GM19240 (cell line): ENCODE data around the gene PPIL6.

Experiments used
- DNase-seq: peaks from one replicate; pipeline ENCODE4 v3.0.0; 2011; ENCODE audit warnings: low spot score; ENCODE audit not compliant: insufficient read length

Gene PPIL6

DNA sequence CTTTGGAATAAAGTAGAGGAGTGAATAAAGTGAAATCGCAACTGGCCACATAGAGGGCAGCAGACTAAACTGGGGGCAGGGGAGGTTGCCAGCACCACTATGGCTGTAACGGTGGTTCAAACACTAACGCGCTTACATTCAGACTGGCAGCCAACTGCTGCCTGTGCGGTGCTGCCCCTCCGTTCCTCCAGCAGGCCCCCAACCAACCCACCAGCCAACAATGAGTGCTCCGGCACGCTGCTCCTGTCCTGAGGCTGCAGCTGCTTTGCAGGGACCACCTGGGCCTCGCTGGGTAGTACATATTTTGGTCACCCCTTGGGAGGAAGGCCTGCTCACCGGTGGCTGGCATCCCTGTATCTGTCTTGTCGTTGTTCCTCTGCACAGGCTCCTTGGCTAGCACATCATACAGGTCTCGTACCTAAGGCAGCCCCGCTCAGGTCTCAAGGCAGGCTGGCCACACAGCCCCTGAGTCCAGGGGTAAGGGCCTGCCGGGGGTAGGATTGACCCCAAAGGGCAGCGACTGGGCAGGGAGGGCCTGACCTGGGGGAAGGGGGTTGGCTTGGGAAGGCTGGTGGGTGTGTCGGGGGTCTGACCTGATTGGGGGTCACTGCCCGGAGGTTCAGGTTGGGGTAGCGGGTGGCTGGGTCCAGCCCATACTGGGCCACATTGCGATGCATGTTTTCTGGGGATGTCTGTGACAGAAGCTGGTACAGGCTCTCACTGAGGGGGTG lies 8.8 kb upstream of the PPIL6 start:
- no peak for DNase-seq

DNA sequence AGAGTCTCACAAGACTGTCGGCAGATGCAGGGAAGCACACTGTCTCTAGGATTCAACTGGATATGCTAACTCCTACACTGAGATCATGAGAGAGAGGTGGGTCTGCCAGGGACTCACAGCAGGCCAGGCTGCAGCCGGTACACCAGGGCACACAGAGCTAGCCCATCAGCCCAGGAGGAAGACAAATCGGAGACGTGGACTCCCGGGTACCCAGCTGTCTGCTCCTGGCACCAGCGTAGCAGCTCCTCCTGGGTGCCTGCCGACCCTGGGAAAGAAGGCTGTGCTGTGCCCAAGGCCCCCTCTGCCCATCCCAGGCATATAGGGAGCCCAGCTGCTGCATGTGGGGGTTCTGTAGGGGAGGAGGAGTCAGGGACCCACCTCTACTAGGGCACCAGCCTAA lies 8.2 kb upstream of the PPIL6 start:
- DNase-seq: no peak

DNA sequence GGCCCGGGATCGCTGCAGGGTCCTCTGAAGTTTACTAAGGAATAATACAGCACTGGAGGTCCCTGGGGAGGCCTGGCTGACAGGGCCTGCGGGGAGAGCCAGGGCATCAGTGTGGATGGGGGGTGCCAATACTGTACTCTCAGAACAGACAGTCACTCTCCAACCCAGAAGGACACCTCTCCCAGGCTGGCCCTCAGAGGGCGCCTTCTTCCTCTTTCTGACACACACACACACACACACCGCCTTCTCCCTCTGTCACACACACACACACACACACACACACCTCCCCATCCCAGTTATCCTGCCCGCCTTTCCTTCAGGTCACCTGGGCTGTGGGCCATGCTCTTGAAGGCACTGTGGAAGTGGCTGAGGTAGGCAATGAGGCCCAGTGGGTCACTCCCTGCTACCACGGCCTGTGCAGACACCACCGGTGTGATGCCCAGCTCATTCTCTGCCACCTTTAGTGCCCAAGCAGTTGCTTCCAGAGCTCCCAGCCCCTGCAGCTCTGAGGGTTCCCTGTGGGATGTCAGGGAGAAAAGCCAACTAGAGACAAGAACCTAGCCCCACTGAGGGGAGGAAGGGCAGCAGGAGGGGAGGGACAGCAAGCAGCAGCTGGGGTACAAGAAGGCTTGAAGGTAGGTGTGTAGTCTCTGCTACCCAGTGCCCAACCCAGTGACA lies 7.6 kb upstream of the PPIL6 start:
- no peak for DNase-seq

DNA sequence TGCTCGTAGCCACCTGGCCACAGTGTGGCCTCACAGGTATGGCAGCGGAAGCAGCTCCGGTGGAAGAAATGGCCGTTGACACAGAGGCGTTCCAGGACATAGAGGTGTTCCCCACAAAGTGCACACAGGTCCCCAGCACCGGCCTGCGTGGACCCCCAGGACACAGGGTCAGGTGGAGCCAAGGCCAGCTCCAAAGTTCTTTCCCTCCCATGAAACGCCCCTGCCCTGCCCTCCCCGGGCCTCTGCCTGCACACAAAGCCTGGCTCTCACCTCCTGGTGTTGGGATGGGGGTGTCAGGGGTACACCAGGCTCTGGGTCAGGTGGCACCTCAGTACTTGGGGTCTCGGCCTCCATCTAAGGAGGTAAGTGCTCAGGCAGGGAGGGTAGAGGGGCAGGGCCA lies 6.7 kb upstream of the PPIL6 start:
- no peak for DNase-seq

DNA sequence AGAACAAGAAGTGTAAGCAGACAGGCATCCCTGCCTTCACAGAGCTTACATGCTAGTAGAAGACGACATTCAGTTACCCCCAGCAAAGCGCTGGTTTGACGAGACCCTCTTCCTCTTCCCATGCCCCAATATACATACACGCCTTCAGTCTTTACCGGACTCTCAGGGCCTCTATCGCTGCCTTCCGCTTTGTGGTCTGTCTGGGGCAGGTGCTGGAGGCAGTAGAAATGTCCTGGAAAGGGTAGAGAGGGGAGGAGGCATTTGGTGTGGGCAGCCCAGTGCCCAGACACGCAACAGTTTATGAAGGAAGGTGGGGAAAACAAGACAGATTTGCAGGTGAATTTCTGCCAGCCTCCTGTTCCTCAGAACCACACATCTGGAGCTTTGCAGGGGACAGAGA lies 6.1 kb upstream of the PPIL6 start:
- no peak for DNase-seq

DNA sequence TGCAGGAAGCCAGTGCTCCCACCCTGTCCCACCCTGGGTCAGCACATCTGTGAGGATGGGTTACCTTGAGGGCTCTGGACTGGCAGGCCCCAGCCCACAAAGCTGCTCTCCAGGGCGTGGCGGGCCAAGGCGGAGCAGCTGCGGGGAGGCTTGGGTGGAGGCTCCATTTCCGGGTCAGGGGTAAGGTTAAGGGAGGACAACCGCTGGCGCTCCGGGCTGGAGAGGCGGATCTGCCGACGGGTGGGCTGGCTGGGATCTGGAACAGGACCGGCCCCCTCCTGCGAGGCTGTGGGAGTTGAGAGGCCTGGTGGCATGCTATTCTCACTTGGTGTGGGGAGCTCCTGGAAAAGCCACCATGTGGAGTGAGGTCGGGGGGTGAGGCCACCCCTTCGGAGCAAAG lies 5.6 kb upstream of the PPIL6 start:
- DNase-seq: no peak

DNA sequence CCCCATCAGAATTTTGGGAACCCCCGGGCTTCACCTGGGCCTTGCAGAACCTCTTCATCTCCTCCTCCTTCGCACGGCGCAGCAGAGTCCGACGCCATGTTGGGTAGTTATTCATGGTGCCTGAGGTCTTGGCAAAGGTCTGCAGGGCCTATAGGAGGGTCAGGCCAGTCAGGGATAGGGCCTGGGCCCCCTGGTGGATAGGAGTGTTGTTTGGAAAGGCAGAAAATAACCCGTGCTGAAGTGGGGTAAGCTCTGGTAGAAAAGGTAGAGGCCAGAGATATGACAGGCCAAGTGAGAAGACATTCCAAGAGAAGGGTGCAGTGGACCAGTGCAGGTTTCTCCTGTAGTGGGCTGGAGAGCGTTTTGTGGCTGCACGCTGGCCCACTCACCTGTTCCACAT lies 5.0 kb upstream of the PPIL6 start:
- DNase-seq: no peak

DNA sequence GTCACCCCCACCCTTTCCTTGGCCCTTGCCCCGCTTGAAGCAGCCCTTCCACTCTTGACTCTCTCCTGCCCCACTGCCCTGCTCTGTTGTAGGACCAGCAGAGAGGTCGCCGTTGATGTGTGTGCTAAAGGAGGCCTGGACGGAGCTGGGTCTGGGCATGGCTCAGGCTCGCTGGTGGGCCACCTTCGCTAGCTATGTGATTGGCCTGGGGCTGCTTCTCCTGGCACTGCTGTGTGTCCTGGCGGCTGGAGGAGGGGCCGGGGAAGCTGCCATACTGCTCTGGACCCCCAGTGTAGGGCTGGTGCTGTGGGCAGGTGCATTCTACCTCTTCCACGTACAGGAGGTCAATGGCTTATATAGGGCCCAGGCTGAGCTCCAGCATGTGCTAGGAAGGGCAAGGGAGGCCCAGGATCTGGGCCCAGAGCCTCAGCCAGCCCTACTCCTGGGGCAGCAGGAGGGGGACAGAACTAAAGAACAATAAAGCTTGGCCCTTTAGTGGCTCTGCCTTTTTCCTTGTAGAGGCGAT lies 3.1 kb upstream of the PPIL6 start:
- no peak for DNase-seq

DNA sequence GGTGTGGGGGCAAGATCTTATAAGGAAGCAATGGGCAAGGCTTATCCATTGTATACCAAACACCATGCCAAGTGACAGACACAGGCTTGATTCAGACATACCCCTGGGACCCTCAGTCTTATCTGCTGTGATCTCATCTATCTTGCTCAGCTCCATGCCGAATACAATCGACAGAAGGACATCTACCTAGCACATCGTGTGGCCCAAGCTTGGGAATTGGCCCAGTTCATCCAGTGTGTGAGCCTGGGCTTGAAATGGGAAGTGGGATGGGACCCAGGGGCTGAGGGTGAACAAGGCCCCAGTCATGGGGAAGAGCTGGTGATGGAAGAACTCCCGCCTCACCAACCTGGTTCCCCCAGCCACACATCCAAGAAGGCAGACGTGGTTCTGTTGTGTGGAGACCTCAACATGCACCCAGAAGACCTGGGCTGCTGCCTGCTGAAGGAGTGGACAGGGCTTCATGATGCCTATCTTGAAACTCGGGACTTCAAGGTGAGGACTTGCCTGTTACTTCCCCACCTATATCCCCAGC lies 2.0 kb upstream of the PPIL6 start:
- DNase-seq: no peak

DNA sequence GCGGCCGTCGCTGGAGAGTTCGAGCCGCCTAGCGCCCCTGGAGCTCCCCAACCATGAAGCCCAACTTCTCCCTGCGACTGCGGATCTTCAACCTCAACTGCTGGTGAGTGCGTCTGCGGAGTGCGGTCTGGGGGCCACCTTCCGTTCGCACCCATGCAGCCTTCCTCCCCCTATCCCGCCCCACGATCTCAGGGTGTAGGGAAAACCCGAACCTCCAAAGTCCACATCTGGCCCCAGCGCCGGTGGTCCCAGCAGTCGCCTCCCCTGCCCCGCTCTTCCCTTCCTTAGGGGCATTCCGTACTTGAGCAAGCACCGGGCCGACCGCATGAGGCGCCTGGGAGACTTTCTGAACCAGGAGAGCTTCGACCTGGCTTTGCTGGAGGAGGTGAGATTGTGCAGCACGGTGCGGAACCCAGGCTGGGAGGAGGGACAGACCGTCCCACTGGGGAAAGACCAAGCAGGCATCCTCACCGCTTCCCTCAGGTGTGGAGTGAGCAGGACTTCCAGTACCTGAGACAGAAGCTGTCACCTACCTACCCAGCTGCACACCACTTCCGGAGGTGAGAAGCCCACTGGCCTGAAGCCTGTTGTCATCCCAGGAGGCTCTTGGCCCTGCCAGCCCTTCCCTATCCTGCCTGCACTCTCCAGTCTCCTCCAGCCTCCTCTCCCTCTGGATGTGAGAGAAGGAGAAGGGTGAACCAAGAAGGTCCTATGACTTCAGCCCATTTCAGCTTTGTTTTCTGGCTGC lies 815 bp upstream of the PPIL6 start:
- DNase-seq: peak; percentile 32

DNA sequence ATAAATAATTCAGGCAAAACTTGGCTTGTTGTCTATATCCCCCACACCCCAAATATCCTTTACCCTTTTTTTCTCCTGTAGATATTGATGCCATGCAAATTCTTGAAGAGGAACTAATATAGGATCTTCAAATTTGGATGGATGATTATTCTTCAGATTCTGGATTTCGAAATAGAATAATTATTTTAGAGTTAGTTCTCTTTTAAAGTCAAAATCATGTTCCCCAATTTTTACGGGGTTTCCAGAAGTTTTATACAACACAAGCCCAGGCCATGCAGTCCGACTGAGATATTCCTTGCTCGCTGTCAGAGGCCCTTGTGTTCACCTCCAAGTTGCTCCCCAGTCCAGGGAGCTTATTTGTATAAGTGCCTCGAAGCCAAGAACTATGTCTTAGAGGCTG lies 4.4 kb downstream of the PPIL6 start:
- DNase-seq: no peak

DNA sequence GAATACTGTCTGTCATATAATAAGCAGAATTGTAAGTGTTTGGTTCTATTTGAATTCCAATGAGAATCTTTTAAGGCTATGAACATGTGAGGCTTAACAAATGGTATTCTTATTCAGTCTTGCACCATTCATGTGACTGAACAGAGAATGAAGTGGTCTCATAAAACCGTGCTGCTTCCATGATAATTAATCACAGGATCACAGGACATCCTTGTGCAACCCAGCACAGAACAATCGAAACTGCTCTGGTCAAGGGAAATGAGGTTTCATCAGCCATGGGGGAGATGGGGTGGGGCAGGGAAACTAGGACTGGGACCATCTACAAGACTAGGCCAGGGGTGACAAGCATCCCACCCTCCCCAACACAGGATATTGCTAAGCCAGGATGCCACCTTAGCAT lies 6.0 kb downstream of the PPIL6 start:
- no peak for DNase-seq

DNA sequence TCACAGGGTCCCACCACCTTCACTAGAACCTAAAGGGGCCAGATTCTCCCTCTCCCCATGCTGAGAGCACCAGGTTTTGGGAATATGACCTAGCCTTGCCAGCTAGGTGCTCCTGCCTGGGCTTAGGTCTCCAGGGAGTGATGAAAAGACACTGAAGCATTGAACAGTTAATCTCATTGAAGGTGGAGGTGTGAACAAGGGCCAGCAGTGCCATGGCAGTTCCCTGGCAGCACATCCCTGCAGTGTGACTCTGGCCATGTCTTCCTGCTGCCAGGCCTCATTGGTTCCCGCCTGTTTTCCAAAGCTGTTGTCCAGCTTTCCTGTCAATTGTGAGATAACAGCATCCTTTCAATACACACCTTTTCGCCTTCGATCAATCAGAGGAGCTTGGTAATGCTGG lies 10.9 kb downstream of the PPIL6 start:
- no peak for DNase-seq

DNA sequence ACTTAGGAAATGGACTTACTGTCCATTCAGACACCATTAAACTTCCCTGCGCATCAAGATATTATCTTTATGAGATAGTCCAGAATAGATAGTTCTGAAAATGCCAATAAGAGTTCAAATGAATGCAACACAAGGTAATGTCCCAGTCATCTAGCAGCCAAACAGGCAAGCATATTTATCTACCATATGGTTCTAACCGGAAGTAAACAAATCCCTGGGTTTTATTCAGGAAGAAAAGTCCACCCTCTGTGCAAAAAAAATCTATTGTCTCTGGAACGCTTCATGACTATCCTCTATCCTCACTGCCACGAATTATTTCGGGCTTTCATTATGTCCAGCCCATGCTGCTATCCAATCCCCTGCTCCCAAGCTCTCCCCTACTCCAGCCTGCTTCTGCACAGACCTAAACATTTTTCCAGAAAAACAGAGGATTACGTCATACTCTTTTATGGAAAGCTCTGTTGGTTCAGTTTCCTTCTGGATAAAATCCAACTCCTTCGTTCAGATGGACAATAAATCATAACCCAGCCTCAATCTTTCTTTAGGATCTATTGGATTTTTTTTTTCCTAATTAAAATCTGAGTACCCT lies 11.4 kb downstream of the PPIL6 start:
- no peak for DNase-seq

DNA sequence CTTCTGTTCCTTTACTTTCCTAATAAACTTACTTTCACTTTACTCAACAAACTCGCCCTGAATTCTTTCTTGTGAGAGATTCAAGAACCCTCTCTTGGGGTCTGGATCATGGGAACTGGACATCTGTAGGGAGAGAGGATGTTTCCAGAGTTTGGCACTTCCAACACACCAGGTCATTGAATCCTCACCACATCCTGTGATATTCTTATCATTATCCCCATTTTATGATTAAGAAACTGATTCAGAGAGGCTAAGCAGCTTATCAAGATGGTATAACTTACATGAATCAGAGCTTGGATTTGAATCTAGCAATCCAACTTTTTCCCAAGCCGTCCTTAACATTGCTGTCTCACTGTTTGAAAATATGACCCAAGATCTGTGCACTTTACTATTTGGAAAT lies 15.5 kb downstream of the PPIL6 start:
- DNase-seq: no peak

DNA sequence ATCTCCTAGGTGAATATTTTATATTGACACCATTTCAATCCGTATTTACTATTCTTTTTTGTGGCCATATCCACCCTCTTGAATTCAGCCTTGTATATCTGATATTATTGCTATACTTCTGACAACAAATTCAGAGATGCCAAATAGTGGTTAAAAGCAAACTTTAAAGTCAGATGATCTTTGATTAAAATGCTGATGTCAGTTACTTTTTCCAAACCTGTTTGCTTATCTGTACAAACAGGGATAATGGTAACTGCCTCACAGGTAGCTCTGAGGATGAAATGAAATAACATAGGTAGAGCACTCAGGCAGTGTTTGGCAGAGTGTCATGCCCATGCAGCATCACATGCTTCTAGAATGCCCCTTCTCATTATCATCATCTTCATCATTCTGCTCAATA lies 19.2 kb downstream of the PPIL6 start:
- DNase-seq: no peak

DNA sequence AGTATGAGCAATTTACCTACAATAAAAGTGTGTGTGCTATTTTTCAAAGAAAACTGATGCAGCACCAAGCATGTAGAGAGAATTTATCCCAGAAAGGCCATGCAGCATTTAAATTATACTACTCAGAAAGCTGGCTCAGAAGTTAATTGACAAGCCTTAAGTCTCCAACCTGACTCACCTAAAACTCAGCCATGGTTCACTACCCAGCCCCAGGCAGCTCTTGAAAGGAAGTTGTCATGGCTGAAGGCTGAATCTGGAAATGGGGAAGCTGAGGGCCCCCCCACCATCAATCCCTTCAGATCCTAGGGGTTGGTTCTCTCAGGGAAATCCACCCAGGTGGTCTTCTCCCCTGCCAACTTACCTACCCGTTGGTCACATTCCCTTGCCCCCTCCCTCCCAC lies 19.7 kb downstream of the PPIL6 start:
- DNase-seq: no peak

DNA sequence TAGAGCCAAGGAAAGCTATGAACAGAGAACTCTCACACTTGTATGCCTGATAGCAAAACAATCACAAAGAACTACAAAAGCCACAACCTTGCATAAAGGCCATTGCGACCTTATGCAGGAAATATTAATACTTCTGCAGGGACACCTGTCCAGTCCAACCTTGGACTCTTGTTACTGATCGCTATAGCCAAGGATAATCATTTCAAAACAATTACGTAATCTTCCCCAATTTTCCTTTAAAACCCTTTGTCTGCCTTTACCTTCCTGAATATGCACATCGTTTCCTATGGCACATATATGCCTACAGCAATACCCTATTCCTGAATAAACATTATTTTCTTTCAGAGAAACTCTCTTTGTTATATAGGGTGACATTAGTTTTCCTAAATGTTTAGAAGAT lies 22.8 kb downstream of the PPIL6 start:
- DNase-seq: no peak

DNA sequence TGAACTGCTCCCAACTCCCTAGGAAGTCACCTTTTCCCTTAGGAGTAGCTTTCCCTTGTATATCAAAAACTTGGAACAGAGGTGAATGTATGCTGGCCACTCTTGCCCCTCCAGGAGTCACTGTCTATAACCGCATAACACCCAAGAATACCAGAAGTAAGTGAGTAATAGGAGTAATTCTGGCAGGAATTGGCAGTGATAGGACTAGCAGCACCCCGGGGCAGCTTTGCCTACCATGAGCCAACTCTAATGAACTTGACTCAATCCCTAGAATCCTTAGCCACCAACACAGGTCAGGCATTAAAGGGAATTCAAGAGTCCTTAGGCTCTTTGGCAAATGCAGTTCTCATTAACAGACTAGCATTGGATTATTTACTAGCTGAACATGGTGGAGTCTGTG lies 29.4 kb downstream of the PPIL6 start:
- no peak for DNase-seq

DNA sequence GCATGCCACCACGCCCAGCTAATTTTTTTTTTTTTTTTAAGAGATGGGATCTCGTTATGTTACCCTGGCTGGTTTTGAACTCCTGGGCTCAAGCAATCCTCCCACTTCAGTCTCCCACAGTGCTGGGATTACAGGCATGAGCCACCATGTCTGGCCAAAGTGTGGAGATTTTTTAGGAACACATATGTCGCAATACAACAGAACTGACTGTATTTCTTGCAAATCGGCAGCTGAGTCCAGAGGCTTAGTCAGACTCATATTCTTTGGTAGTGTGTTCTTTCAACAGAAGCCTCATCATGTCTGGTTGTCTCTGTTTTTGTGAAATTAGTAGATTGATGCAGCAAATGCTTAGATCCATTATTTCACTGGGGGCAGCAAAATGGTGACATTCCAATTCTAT lies 34.2 kb downstream of the PPIL6 start:
- DNase-seq: no peak

DNA sequence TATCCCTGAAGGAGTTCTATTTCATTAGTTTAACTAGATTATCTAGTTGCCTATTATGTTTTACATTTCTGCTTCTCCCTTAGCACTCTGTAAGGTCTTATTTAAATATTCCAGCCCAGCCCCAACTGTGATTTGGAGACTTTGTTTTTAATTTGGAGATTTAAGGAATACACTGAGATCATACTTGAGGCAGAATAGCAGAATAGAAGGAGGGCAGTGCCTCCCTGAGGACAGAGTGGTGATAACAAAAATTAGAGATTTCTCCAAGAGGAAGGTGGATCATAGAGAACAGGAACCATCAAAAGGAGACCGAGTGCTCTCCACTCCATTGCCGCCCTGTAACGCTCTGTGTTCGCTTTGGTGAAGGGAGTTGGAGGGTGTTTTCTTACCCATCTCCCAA lies 43.4 kb downstream of the PPIL6 start:
- DNase-seq: no peak
